GM19023 (cell line): ENCODE results near the gene UBR7.

Experiments used
- ATAC-seq: cut with Tn5 transposase; IDR thresholded peaks from one replicate; pipeline ENCODE4 v1.9.1; 2021; ENCODE audit warnings: mild to moderate bottlenecking, moderate library complexity; ENCODE audit not compliant: unreplicated experiment

UBR7 gene

DNA sequence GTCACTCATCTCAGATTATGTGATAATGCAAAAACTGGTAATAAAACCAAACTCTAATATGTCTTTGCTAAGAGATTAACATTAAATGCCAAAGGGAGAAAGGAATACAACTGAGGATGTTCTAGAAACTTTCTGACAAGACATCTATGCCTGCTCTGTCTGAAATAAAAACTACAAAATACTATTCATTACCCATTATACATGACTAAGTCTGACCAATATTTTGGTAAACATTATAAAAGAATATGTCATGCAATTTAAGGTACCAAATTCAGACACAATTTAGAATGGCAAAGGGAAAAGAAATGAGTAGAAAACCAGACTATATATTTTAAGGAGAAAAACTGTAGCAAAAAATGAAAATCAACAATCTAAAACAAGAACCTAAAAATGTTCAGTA is 39.5 kb downstream of the UBR7 start:
- ATAC-seq = no peak

DNA sequence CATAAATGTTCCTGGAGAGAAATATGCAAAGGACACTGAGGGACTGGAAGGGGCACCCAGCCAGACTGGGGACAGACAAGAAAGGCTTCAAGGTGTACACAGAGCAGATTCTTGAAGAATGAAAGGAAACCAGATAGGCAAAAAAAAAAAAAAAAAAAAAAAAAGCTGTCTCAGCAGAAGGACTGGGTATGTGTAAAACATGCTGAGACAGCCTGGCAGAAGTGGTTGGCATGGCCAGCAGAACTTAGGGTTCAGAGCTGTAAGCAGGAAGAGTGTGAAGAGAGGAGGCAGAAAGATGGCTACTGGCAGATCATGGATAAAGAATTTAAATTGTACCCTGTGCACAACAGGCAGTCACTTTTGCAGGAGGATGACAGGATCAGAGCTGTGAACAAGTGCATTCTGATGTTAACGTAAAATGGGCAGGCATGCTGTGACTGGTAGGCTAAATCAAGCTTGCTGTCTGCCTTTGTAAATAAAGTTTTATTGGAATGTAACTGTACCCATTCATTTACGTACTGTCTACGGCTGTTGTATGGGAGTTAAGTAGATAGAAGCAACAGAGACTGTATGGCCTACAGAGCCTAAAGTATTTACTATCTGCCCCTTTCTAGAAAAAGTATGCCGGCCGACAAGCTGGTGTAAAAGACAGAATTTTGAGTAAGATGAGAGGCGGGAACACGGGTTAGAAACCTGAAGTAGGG is 42.2 kb downstream of the UBR7 start:
- ATAC-seq = no peak

DNA sequence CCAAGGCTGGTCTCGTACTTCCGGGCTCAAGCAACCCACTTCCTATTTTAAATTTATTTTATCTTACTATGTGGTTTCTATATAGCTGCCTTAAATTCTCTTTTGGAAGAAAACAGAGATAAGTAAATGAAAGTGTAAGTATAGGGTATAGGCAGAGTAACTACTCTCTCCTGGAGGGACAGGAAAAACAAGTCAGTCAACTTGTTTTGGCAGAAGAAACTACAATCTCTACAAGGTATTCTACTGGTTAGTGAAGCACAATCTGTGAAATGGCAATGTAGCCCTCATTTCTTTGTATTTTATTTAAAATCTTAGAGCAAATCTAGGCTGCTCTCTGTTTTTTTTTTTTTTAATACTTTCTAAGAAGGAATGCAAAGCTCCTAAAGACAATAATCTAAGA is 55.4 kb downstream of the UBR7 start:
- ATAC-seq = no peak

DNA sequence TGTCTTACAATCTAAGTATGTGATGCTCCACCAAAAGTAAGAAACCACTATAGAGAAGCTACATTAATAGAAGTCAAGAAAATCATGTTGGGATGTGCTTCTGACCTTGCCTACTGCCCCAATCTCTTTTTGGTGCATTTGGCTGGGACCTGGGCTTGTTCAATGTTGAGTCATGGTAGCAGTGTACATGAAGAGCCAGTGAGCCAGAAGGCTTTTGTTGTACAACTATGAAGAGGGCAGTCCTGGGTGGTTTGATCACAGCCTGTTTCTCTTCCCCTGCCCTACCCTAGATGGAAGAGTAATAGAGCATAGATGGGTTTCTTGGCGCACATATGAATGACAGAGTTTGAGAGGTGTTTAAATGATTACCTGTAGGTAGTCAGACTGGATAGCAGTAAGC is 56.4 kb downstream of the UBR7 start:
- no peak for ATAC-seq

DNA sequence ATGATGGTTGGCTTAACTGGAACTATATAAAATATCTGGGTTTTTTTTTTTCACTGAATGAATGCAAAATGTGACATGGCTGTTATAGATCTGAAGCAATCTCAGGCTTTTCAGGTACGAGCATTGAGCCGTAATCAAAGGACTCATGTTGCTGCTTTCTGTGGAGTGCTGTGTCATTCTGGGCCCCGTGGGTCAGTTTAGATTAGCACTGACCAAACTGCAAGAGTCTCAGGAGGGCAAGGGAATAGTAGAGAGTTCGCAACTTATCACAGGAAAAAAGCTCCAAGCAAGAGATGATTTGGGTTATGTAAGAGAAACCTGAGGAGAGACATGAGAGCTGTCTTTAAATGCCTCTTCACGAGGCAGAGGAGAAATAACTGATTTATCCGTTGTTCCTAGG is 59.1 kb downstream of the UBR7 start:
- ATAC-seq = no peak

DNA sequence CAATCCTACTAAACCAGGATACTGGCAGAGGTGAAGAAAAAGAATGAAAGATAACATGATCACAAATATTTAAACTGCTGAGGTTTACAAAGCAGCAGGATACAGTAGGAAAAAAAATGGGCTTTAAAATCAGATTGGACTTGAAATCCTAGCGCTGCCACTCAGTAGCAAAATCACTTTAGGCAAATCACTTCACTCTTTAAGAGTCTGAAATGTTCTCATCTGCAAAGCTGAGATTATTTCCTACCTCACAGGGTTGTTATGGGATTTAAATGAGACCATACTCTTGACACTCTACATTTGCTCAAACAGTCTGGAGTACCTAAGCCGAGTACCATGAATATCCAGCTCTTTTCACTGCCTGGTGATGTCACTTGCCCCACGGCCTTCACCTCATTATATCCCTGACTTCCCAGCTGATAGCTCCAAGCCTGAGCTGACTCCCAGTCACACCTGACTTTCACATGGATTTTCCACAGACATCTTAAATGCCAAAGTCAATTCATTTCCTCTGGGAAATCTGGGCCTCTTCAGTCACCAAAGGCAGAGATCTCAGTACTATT is 60.2 kb downstream of the UBR7 start:
- no peak for ATAC-seq

DNA sequence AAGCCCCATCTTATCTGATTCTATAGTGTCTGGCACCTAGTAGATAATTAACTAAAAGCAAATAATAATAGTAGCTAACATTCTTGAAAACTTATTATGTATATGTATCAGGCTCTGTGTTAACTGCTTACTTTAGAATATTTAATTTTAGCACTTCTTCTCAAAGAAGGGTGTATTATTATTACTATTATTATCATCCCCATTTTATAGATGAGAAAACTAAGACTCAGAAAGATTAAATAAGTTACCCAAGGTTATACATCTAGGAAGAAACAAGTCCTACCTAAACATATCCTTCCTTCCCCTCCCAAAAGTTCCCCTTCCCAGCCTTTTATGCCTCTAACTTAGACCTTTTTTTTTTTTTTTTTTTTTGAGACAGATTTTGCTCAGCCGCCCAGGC is 61.4 kb downstream of the UBR7 start:
- no peak for ATAC-seq

DNA sequence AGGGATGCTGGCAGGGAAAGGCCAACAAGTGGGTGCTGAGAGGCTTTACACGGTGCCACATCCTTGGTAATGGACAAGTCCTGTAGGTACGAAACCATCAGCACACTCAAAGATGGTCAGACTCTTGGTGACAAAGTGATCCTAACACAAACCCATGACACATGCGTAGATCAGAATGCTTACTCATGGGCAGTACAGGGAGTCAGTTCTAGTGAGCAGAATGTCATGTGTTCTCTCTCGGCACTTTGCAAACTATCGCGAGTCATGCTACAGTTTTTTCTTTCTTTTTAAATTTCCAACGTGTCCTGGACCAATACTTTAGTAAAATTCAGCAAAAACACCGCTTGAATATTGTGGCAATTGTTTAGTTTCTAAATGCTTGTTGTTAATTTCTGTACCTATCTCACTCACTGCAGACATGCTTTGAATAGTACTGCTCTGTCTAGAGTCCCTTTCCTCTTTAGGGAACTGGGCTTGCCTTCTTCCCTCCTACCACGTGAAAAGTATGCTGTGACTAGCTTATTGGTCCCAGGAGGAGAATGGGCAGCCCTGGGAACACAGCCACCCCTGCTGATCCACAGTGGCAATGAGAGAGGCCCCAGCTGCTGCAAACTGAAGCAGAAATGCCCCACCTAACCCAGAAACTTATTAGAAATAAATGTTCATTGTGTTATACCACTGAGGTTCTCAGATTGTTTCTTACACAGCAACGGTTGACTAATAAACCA is 62.4 kb downstream of the UBR7 start:
- ATAC-seq = no peak

DNA sequence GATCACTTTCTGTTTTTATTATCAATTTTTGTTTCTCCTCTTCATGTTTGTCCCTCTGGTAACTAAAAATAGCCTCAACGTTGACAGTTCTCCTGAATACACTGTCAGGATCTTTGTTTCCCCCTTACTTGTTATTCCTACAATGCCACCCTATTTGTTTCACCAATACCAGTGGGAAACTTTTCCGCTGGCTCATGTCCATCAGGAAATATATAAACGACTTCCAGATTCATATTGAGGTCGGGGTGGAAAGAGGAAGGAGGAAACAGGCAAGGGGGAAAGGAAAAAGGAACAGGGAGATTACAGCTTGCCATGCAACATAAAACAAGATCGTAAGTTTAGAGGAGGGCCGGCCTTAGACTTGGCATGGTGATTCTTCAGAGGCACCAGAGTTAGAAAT is 64.1 kb downstream of the UBR7 start:
- ATAC-seq = no peak

DNA sequence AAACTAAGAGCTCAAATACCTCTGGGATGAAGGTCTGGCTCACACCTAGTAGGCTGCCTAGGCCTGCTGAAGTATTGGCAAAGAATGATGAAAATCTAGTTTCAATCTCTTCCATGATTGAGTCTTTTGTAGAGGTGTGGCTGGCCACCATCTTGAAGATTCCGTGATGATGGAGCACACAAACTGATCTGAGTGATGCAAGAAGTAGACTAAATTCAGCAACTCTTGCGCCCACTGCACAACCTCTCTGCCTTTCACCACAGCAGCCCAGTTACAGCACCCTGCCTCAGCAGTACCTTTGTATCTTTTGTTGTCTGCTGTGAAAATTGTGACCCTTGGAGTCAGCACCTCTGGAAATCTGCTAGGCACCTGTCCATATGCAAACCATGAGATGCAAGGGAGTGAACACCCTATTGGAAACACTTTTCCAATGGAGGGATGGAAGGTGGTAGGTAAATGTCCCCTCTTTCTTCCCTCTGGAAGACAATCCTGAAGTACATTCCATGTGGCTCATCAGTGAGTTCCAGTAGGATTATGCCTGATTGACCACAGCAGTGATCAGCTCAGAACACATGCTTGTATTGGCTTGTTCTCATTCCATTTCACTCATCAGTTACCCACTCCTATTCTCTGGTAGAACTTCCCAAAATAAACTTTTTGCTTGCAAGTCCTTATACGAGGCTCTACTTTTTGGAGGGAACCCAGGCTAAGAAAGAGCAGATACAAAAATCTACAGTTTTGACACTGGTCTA is 67.2 kb downstream of the UBR7 start:
- no peak for ATAC-seq

DNA sequence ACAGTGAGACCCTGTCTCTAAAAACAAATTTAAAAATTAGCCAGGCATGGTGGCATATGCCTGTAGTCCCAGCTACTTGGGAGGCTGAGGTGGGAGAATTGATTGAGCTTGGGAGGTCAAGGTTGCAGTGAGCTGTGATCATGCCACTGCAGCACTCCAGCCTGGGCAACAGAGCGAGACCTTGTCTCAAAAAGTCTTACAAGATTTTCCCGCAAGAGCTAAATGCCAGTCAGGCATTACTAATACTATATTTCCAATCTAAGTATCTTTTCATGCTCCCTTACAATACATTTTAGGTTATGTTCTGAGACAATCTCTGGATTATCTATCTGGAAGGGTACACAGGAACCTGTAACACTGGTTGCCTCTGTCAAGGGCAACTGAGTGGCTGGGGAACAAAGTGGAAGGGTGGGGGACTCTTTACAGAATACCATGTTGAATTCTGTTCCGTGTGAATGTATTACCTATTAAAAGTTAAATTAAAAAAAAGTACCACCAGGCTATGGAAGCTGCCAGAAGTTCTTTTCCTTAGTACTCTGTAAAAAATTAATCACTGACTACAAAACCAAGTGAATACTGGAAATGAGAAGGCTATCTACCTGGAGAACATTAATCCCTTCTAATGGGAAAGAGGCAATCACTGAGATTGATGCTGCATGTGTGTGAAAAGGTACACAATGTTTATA is 69.1 kb downstream of the UBR7 start:
- no peak for ATAC-seq
